Sigmoid colon (tissue), 7 donors: ENCODE measurements around the gene TEN1. TPM values are rescaled to one million over a fixed set of nuclear protein-coding genes. Genes with fewer than 3 reads are reported as not detected.
A peak's percentile ranks its signal among the peaks of the same experiment; 100 is the strongest.
"Not testable (repeated sequence)": the region's sequence is repeated elsewhere in the genome, so short reads cannot be mapped to it uniquely, and the experiment has no call there.

ENCODE experiments used
- DNase-seq: peaks from one replicate; pipeline ENCODE4 v3.0.0-alpha.2; 2019
- H3K27ac ChIP-seq, 4 donors: fragments of 200-600 bp; sonication (generic); one replicate each; pipeline ENCODE4 v1.5.1; 2016 to 2019; ENCODE audit warnings: mild to moderate bottlenecking in 1 of 4
- H3K27me3 ChIP-seq, 3 donors: fragments of 200-600 bp; sonication (generic); one replicate each; pipeline ENCODE4 v1.5.1; 2019; ENCODE audit warnings: mild to moderate bottlenecking in 1 of 3
- H3K36me3 ChIP-seq, 4 donors: fragments of 200-600 bp; sonication (generic); one replicate each; pipeline ENCODE4 v1.5.1; 2016 to 2019
- H3K4me1 ChIP-seq, 4 donors: fragments of 200-600 bp; sonication (generic); one replicate each; pipeline ENCODE4 v1.5.1; 2017 to 2019
- H3K4me3 ChIP-seq, 4 donors: fragments of 200-600 bp; sonication (generic); one replicate each; pipeline ENCODE4 v1.5.1; 2017 to 2019; ENCODE audit warnings: mild to moderate bottlenecking in 2 of 4, moderate library complexity in 1 of 4
- H3K9me3 ChIP-seq, 4 donors: fragments of 200-600 bp in 3 of 4; sonication (generic) in 3 of 4; one replicate each; pipeline versions ENCODE4 v1.5.1 to v1.6.1; 2013 to 2019
- EP300 ChIP-seq, 4 donors: sonication (generic); formaldehyde crosslinking; IDR thresholded peaks; one replicate each; pipeline ENCODE4 v1.6.1; 2017; ENCODE audit warnings: antibody characterized with exemption in 4 of 4
- POLR2A ChIP-seq, 2 donors: fragments of 450-650 bp; IDR thresholded peaks; one replicate each; pipeline ENCODE4 v1.6.1; 2016; ENCODE audit warnings: antibody characterized with exemption in 2 of 2, mild to moderate bottlenecking in 2 of 2, moderate library complexity in 2 of 2
- POLR2AphosphoS5 ChIP-seq, 4 donors: sonication (generic); formaldehyde crosslinking; IDR thresholded peaks; one replicate each; pipeline ENCODE4 v1.6.1; 2017; ENCODE audit warnings: antibody characterized with exemption in 4 of 4
- WGBS, 2 donors: extraction: QIAGEN DNeasy Blood & Tissue Kit; methylation state at CpG; one replicate each; pipeline ENCODE4 v1.1.7; 2013; 5-methylcytosine and 5-hydroxymethylcytosine counted together
- intact Hi-C: fragments of 100-400 bp; cut with DNase I; formaldehyde crosslinking; loops from one replicate; pipeline ENCODE4 v1.15.1; 2023
- polyA plus RNA-seq, 3 donors: library from polyadenylated mRNA; stranded (reverse); fragments of 200-250 nt; gene quantifications; one replicate each; pipeline ENCODE4 v1.2.3, GENCODE V29; 2013
- total RNA-seq, 4 donors: library from RNA; depleted of rRNA; stranded (reverse); fragments of >200 nt; gene quantifications; one replicate each; pipeline ENCODE4 v1.1.0, GENCODE V29; 2016
- TF ChIP-seq, protein P1 (sequence below), 4 experiments: fragments of 450-650 bp in 3 of 4; fragments of 200-600 bp in 1 of 4; IDR thresholded peaks; one replicate each; pipeline ENCODE4 v1.5.1; 2016 to 2019; ENCODE audit warnings: antibody characterized with exemption in 4 of 4, mild to moderate bottlenecking in 3 of 4, moderate library complexity in 2 of 4
- donor health status: healthy with polysubstance abuse.
- donor health status: Bipolar disorder and iron deficiency.
- donor health status: healthy.

Gene TEN1
- total and polyA plus RNA-seq, 7 donors = 5.3 to 78.8 (median 14.8) TPM

DNA sequence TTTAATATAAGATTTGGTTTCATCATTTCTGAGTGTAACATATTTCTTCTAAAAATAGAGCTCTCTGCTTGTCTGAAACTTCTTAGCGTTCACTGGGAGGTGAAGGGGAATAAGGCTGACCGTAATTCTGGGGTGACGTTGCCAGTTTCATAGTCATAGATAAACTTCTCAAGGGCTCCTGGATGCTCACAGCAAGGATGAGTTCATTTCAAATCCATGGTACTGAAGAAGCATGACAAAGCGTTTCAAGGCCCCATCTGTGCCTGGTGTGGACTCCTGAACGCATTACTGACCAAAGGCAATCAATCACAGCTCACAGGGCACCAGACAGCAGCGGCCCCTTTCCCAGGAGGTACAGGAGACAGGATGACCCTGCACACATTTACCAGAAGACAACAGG is 60.1 kb downstream of the TEN1 start:
- Histone ChIP-seq H3K27me3 (no peaks in the 10 kb centered on the region), H3K4me1 (peaks cover 0 to 74% (median 62%) of the 10 kb centered on the region in 4 donors), H3K27ac (peak overlapping the region; percentile 35 to 92 (median 86)), H3K9me3 (no peaks in the 10 kb centered on the region), H3K4me3 (no peak overlapping the region), H3K36me3 (peaks cover 24 to 49% (median 41%) of the 10 kb centered on the region in 4 donors)
- intact Hi-C loops = no loop called here
- WGBS, 2 donors = 85 to 87% methylated on average over 6 of the region's 6 CpGs
- peak; percentile 87 for DNase-seq
- TF ChIP-seq, protein P1, sequence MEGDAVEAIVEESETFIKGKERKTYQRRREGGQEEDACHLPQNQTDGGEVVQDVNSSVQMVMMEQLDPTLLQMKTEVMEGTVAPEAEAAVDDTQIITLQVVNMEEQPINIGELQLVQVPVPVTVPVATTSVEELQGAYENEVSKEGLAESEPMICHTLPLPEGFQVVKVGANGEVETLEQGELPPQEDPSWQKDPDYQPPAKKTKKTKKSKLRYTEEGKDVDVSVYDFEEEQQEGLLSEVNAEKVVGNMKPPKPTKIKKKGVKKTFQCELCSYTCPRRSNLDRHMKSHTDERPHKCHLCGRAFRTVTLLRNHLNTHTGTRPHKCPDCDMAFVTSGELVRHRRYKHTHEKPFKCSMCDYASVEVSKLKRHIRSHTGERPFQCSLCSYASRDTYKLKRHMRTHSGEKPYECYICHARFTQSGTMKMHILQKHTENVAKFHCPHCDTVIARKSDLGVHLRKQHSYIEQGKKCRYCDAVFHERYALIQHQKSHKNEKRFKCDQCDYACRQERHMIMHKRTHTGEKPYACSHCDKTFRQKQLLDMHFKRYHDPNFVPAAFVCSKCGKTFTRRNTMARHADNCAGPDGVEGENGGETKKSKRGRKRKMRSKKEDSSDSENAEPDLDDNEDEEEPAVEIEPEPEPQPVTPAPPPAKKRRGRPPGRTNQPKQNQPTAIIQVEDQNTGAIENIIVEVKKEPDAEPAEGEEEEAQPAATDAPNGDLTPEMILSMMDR (IDR thresholded peaks at IDR 0.05) = no peak
- TF ChIP-seq POLR2A (IDR thresholded peaks at IDR 0.05) (no peak), EP300 (IDR thresholded peaks at IDR 0.05) (peak in 3 of 4 donors; percentile 63 to 69 (median 68)), POLR2AphosphoS5 (IDR thresholded peaks at IDR 0.05) (peak; percentile 63 to 83 (median 78))

DNA sequence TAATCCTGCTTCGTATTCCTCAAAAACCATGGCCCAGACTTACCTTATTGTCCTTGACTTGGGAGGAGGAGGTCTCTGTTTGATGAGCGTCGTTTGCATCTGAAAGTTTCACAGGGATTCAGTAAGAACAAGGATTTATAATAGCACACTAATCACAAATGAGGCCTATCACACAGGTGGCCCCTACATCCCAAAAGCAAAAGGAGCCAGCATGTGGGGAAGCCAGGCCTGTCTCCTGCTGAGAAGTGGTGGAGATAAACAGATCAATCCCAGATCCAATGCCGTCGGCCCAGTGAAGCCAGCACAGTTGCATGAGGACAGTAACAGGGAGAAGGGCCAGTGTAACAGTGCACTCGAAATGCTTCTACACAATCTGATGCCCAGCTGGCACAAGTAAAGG is 61.3 kb downstream of the TEN1 start:
- peaks cover 0 to 61% (median 49%) of the 10 kb centered on the region in 4 donors for H3K4me1 ChIP-seq
- H3K27me3 ChIP-seq = no peaks in the 10 kb centered on the region
- DNase-seq = no peak
- H3K4me3 ChIP-seq = no peak overlapping the region
- H3K36me3 ChIP-seq = peaks cover 36 to 62% (median 53%) of the 10 kb centered on the region in 4 donors
- whole genome bisulfite sequencing, 2 donors = 88 to 92% methylated on average over 6 of the region's 6 CpGs
- no peaks in the 10 kb centered on the region for H3K9me3 ChIP-seq
- H3K27ac ChIP-seq = peak overlapping the region in 3 of 4 donors; percentile 86 to 92 (median 87)
- TF ChIP-seq POLR2AphosphoS5 (IDR thresholded peaks at IDR 0.05) = no peak
- no peak for TF ChIP-seq EP300 (IDR thresholded peaks at IDR 0.05)
- TF ChIP-seq POLR2A (IDR thresholded peaks at IDR 0.05) = no peak
- TF ChIP-seq, protein P1 (IDR thresholded peaks at IDR 0.05) = no peak
- intact Hi-C loops = no loop called here

DNA sequence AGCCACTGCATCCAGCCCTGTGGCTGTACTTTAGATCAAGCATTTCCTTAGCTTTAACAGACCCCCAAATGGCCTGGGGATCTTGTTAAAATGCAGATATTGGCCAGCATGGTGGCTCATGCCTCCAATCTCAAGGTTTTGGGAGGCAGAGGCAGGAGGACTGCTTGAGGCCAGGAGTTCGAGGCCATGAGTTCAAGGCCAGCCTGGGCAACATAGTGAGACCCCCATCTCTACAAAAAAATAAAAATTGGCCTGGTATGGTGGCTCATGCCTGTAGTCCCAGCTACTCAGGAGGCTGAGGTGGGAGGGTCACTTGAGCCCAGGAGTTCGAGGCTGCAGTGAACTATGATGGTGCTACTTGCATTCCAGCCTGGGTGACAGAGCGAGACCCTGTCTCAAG is 63.8 kb downstream of the TEN1 start:
- Histone ChIP-seq H3K27ac (peak overlapping the region in 1 of 4 donors; percentile 23), H3K4me1 (peaks cover 0 to 39% (median 26%) of the 10 kb centered on the region in 4 donors), H3K36me3 (peaks cover 58 to 86% (median 72%) of the 10 kb centered on the region in 4 donors)
- H3K9me3 ChIP-seq, H3K27me3 ChIP-seq, DNase-seq, intact Hi-C loops, H3K4me3 ChIP-seq: not testable (repeated sequence)
- WGBS, 2 donors = 97 to 98% methylated on average over 3 of the region's 3 CpGs

DNA sequence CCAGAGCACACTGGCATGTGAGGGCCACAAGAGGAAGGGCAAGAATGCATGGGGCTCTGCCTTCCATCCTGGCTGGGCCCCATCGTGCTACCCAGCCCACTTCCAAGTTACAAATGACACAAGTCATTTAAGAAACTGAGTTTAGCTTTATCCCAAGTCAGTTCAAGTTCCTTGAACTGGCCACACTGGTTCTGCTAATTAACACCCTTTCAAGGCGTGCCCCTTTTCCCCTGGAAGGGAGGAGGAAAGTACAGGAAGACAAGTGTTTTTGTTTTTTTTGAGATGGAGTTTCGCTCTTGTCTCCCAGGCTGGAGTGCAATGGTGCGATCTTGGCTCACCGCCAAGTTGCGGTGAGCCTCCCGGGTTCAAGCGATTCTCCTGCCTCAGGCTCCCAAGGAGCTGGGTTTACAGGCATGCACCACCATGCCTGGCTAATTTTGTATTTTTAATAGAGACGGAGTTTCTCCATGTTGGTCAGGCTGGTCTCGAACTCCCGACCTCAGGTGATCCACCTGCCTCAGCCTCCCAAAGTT is 65.5 kb downstream of the TEN1 start:
- DNase-seq, intact Hi-C loops, H3K27ac ChIP-seq, H3K27me3 ChIP-seq, H3K4me3 ChIP-seq, H3K9me3 ChIP-seq: not testable (repeated sequence)
- Histone ChIP-seq H3K36me3 (peaks cover 65 to 100% (median 81%) of the 10 kb centered on the region in 4 donors), H3K4me1 (peaks cover 0 to 39% (median 24%) of the 10 kb centered on the region in 4 donors)
- 81 to 87% methylated on average over 11 of the region's 11 CpGs for WGBS, 2 donors

DNA sequence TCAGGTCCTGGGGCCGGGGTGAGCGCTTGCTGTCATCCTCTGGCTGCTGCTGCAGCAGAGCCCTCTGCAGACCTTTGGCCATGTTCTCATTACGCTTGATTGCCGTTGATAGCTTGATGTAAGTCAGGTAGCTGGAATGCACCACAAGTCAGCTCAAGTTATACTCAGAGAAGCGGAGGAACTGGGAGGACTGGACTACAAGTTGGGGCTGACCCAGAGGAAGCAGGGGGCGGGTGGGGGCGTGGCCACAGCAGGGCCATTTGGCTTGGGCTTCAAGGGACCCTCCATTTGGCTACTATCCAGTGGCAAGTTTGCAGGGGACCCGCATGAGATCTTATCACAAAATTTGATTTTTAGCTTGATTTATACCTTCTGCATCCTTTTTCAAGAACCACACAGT is 67.0 kb downstream of the TEN1 start:
- no peak for DNase-seq
- intact Hi-C loops = no loop called here
- Histone ChIP-seq H3K36me3 (peaks cover 55 to 99% (median 79%) of the 10 kb centered on the region in 4 donors), H3K27ac (no peak overlapping the region), H3K27me3 (no peaks in the 10 kb centered on the region), H3K9me3 (no peaks in the 10 kb centered on the region), H3K4me1 (peaks cover 0 to 38% (median 22%) of the 10 kb centered on the region in 4 donors), H3K4me3 (no peak overlapping the region)
- 94 to 95% methylated on average over 8 of the region's 8 CpGs for WGBS, 2 donors
- TF ChIP-seq POLR2AphosphoS5 (IDR thresholded peaks at IDR 0.05) = no peak
- TF ChIP-seq EP300 (IDR thresholded peaks at IDR 0.05) = no peak
- TF ChIP-seq, protein P1 (IDR thresholded peaks at IDR 0.05) = no peak
- no peak for TF ChIP-seq POLR2A (IDR thresholded peaks at IDR 0.05)
